CD4-positive, alpha-beta T cell (primary cell): ENCODE data around the gene MUL1. TPM values are rescaled to one million over a fixed set of nuclear protein-coding genes. Genes with fewer than 3 reads are reported as not detected.

Source experiments
- ATAC-seq: fragments of 200-7000 bp; cut with Tn5 transposase; one replicate; pipeline ENCODE4 v1.10.0; 2022; ENCODE audit warnings: mild to moderate bottlenecking; ENCODE audit not compliant: poor library complexity
- CTCF ChIA-PET: fragments of 350-600 bp; sonication (Branson Sonifier 250); formaldehyde crosslinking; loops from one replicate; lab custom pipeline; 2021; ENCODE audit warnings: antibody characterized with exemption, inconsistent platforms; lab: Charles Lee
- POLR2A ChIA-PET: fragments of 350-600 bp; sonication (Branson Sonifier 250); formaldehyde crosslinking; loops from one replicate; lab custom pipeline; 2021; ENCODE audit warnings: antibody characterized with exemption, inconsistent platforms; lab: Charles Lee
- DNase-seq, 14 experiments: peaks; one replicate each; pipeline ENCODE4 v3.0.0-alpha.2; 2013 to 2020; ENCODE audit warnings: mixed read lengths in 2 of 14
- H3K27ac ChIP-seq, 2 donors: one replicate each; pipeline versions ENCODE4 v1.5.1 to v1.7.0; 2013; ENCODE audit warnings: low read length in 2 of 2, low read depth in 1 of 2, mild to moderate bottlenecking in 1 of 2
- H3K27me3 ChIP-seq, 2 experiments: 1 replicate in 1 of 2; 2 replicates in 1 of 2; pipeline versions ENCODE4 v1.6.1 to v1.7.0; 2013; ENCODE audit warnings: low read length in 2 of 2, control low read depth in 1 of 2, mild to moderate bottlenecking in 1 of 2, moderate library complexity in 1 of 2; ENCODE audit not compliant: insufficient read depth in 2 of 2, control insufficient read depth in 1 of 2
- H3K36me3 ChIP-seq: one replicate; pipeline ENCODE4 v1.6.1; 2013; ENCODE audit warnings: low read length, control low read depth; ENCODE audit not compliant: insufficient read depth
- H3K4me1 ChIP-seq: one replicate; pipeline ENCODE4 v1.6.1; 2013; ENCODE audit warnings: low read length, control low read depth; ENCODE audit not compliant: insufficient read depth
- H3K4me3 ChIP-seq: one replicate; pipeline ENCODE4 v1.5.1; 2013; ENCODE audit warnings: mild to moderate bottlenecking, low read length, moderate library complexity
- H3K9me3 ChIP-seq, 2 experiments: 1 replicate in 1 of 2; 2 replicates in 1 of 2; pipeline versions ENCODE4 v1.6.1 to v1.7.0; 2013; ENCODE audit warnings: low read length in 2 of 2, mild to moderate bottlenecking in 2 of 2, control low read depth in 1 of 2, moderate library complexity in 1 of 2; ENCODE audit not compliant: control insufficient read depth in 1 of 2, insufficient read depth in 1 of 2
- H3K27ac Mint-ChIP-seq: one replicate; pipeline ENCODE4 v1.8.0; 2020; ENCODE audit warnings: mixed read lengths
- H3K27me3 Mint-ChIP-seq: one replicate; pipeline ENCODE4 v1.8.0; 2021; ENCODE audit warnings: mixed read lengths
- H3K36me3 Mint-ChIP-seq: one replicate; pipeline ENCODE4 v1.8.0; 2021; ENCODE audit warnings: low read depth, mixed read lengths
- H3K4me1 Mint-ChIP-seq: one replicate; pipeline ENCODE4 v1.8.0; 2021; ENCODE audit warnings: low read depth, mixed read lengths
- H3K4me3 Mint-ChIP-seq: one replicate; pipeline ENCODE4 v1.8.0; 2020; ENCODE audit warnings: mild to moderate bottlenecking, mixed read lengths
- H3K9me3 Mint-ChIP-seq: one replicate; pipeline ENCODE4 v1.8.0; 2020; ENCODE audit warnings: mixed read lengths
- intact Hi-C, 2 experiments: fragments of 100-400 bp; cut with DNase I in 1 of 2; cut with micrococcal nuclease in 1 of 2; formaldehyde crosslinking; loops; one replicate each; pipeline versions ENCODE4 v1.15.1 to v1.9.0; 2023 to 2025; cut with DNase I, micrococcal nuclease
- total RNA-seq, 174 experiments: library from RNA in 2 of 174; stranded (reverse) in 2 of 174; gene quantifications; one replicate each; pipeline ENCODE4 v1.2.3 and lab custom pipeline; 2021 to 2026
- TF ChIP-seq, protein P1 (sequence below): fragments of 200-600 bp; IDR thresholded peaks from one replicate; pipeline ENCODE4 v1.8.0; 2022; ENCODE audit warnings: antibody characterized with exemption, mild to moderate bottlenecking

The MUL1 gene
- total RNA-seq, 2 experiments from 2014 or later = 17.2 to 17.6 TPM

DNA sequence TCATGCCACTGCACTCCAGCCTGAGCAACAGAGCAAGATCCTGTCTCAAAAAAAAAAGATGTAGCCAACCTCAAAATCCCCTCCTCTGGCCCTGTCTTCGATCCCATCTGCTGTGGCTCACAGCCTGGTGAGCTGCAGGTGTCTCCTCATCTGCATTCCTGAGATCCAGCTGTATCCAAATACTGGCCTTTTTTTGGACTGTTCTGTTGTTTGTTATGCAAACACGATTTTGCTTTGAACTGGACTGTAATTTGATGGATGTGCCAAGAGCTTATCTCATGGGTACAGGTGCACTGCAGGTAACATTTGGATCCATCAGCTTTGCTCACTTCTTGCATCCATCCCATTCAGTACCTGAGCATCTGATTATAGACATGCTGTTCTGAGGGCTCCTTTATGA lies 30.3 kb upstream of the MUL1 start:
- no peak overlapping the region for H3K4me3 ChIP-seq
- no peaks in the 10 kb centered on the region for H3K9me3 Mint-ChIP-seq
- POLR2A ChIA-PET = no interaction called here
- H3K4me1 Mint-ChIP-seq = no peaks in the 10 kb centered on the region
- no peak overlapping the region for H3K27ac ChIP-seq
- TF ChIP-seq, protein P1, sequence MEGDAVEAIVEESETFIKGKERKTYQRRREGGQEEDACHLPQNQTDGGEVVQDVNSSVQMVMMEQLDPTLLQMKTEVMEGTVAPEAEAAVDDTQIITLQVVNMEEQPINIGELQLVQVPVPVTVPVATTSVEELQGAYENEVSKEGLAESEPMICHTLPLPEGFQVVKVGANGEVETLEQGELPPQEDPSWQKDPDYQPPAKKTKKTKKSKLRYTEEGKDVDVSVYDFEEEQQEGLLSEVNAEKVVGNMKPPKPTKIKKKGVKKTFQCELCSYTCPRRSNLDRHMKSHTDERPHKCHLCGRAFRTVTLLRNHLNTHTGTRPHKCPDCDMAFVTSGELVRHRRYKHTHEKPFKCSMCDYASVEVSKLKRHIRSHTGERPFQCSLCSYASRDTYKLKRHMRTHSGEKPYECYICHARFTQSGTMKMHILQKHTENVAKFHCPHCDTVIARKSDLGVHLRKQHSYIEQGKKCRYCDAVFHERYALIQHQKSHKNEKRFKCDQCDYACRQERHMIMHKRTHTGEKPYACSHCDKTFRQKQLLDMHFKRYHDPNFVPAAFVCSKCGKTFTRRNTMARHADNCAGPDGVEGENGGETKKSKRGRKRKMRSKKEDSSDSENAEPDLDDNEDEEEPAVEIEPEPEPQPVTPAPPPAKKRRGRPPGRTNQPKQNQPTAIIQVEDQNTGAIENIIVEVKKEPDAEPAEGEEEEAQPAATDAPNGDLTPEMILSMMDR = no peak
- no peak overlapping the region for H3K4me3 Mint-ChIP-seq
- no peak overlapping the region for H3K27ac Mint-ChIP-seq
- peaks cover 8 to 9% of the 10 kb centered on the region in 2 experiments for H3K27me3 ChIP-seq
- CTCF ChIA-PET = no interaction called here
- H3K4me1 ChIP-seq = no peaks in the 10 kb centered on the region
- no peaks in the 10 kb centered on the region for H3K9me3 ChIP-seq
- intact Hi-C loops = no loop called here
- no peak for DNase-seq
- H3K36me3 Mint-ChIP-seq = no peaks in the 10 kb centered on the region
- H3K36me3 ChIP-seq = no peaks in the 10 kb centered on the region
- ATAC-seq = no peak
- H3K27me3 Mint-ChIP-seq = peaks cover 80% of the 10 kb centered on the region

DNA sequence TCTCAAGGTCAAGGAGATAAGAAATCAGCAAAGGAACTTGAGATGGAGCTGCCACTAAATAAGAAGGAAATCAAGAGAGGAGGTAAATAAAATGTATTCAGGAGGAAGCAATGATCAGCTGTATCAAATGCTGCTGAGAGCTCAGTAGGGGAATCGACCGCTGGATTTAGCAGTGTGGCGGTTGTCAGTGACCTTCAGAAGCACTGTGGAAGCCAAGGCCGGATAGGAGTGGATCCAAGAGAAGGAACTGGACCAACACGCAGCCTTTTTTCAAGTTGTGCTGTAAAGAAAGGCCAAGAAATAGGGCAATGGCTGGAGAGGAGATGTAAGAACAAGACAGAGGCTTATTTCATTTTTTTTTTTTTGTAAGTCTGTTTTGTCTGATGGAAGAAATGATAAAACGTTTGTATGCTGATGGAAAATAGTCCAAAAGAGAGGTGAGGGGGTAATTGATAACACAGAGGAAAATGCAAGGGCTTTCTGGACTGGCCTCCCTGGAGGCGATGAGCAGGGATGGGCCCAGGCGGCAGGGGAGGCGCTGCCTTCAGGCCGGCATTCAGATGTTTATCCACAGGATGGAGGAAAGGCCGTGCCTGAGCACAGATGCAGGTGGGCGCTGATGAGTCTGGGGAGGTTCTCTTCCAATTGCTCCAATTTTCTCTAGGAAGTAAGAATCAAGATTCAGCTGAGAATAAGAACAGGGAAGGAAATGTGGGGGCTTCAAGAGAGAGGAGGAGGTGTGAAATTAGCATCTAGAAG lies 26.9 kb upstream of the MUL1 start:
- H3K9me3 ChIP-seq = no peaks in the 10 kb centered on the region
- Mint-ChIP-seq H3K27ac (no peak overlapping the region), H3K4me3 (no peak overlapping the region), H3K4me1 (no peaks in the 10 kb centered on the region), H3K9me3 (no peaks in the 10 kb centered on the region), H3K27me3 (peaks cover 80% of the 10 kb centered on the region), H3K36me3 (no peaks in the 10 kb centered on the region)
- no peak overlapping the region for H3K27ac ChIP-seq
- intact Hi-C loops = no loop called here
- peaks cover 4 to 16% of the 10 kb centered on the region in 2 experiments for H3K27me3 ChIP-seq
- H3K36me3 ChIP-seq = no peaks in the 10 kb centered on the region
- CTCF ChIA-PET = no interaction called here
- no peak for DNase-seq
- POLR2A ChIA-PET = no interaction called here
- H3K4me3 ChIP-seq = no peak overlapping the region
- no peaks in the 10 kb centered on the region for H3K4me1 ChIP-seq
- TF ChIP-seq, protein P1 = no peak
- ATAC-seq = no peak

DNA sequence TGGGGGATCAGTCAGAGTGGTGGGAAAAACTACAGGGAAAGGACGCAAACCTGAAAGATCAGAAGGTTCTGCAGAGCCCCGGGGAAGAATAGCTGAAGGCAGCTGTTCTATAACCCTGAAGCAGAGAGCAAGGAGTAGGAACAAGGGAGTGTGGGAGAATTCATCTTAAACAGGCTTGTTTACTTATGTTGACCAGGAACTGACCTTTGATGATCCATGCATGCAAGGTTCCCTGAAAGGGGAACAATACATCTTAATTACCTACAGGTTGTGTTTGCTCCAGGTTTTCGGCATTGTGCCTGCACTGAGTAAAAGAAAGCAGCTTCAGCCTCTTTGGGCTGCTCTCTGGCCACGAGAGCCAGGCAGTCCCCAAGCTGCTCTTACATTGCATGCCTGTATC lies 25.7 kb upstream of the MUL1 start:
- Mint-ChIP-seq H3K27ac (no peak overlapping the region), H3K36me3 (no peaks in the 10 kb centered on the region), H3K4me3 (no peak overlapping the region), H3K9me3 (no peaks in the 10 kb centered on the region), H3K27me3 (peaks cover 78% of the 10 kb centered on the region), H3K4me1 (no peaks in the 10 kb centered on the region)
- CTCF ChIA-PET = no interaction called here
- POLR2A ChIA-PET = no interaction called here
- Histone ChIP-seq H3K36me3 (no peaks in the 10 kb centered on the region), H3K27me3 (peaks cover 6 to 19% of the 10 kb centered on the region in 2 experiments), H3K4me1 (no peaks in the 10 kb centered on the region), H3K9me3 (no peaks in the 10 kb centered on the region), H3K4me3 (no peak overlapping the region), H3K27ac (no peak overlapping the region)
- ATAC-seq (no peak), DNase-seq (no peak)
- TF ChIP-seq, protein P1 = no peak
- intact Hi-C loops = no loop called here
